GM15510 (cell line): ENCODE measurements around the gene SLA2.

ENCODE experiments used
- POLR2A ChIP-seq: IDR thresholded peaks from 3 replicates; pipeline ENCODE4 v1.6.1; 2011; ENCODE audit warnings: borderline replicate concordance; ENCODE audit not compliant: insufficient read length; ENCODE audit errors: extremely low read depth

Gene SLA2

GRCh38 chr20:36629719-36630681 is 16.0 kb downstream of the SLA2 start:
- TF ChIP-seq POLR2A, result no peak

GRCh38 chr20:36628076-36628475 is 17.9 kb downstream of the SLA2 start:
- TF ChIP-seq POLR2A, result no peak

- no peak for TF ChIP-seq POLR2A
Measured at GRCh38 chr20:36624944-36625324, 21.1 kb downstream of the SLA2 start.

- no peak for TF ChIP-seq POLR2A
Measured at GRCh38 chr20:36624068-36624943, 21.7 kb downstream of the SLA2 start.

- TF ChIP-seq POLR2A, result no peak
Measured at GRCh38 chr20:36623444-36623843, 22.6 kb downstream of the SLA2 start.

GRCh38 chr20:36620917-36621316 is 25.1 kb downstream of the SLA2 start:
- no peak for TF ChIP-seq POLR2A

- TF ChIP-seq POLR2A, result no peak
Measured at GRCh38 chr20:36614781-36615557, 31.0 kb downstream of the SLA2 start.

GRCh38 chr20:36613974-36614373 is 32.0 kb downstream of the SLA2 start:
- no peak for TF ChIP-seq POLR2A

GRCh38 chr20:36611625-36612024 is 34.4 kb downstream of the SLA2 start:
- no peak for TF ChIP-seq POLR2A

- no peak for TF ChIP-seq POLR2A
Measured at GRCh38 chr20:36607586-36608387, 38.2 kb downstream of the SLA2 start.

GRCh38 chr20:36606158-36607066 is 39.6 kb downstream of the SLA2 start:
- TF ChIP-seq POLR2A, result no peak

- peak; percentile 86 for TF ChIP-seq POLR2A
Measured at GRCh38 chr20:36605399-36606157, 40.4 kb downstream of the SLA2 start, which contains the start of gene RAB5IF. Gene RAB5IF, plus strand, starts transcription at chr20:36605779. Its CDS starts 173 bp downstream, at chr20:36605952.
